GM19468 (cell line): ENCODE measurements around the gene UNG.

Source experiments
- ATAC-seq: cut with Tn5 transposase; IDR thresholded peaks from one replicate; pipeline ENCODE4 v1.9.1; 2021; ENCODE audit warnings: mild to moderate bottlenecking, moderate library complexity, moderate number of reproducible peaks; ENCODE audit not compliant: unreplicated experiment; ENCODE audit errors: extremely low read depth

UNG gene

DNA sequence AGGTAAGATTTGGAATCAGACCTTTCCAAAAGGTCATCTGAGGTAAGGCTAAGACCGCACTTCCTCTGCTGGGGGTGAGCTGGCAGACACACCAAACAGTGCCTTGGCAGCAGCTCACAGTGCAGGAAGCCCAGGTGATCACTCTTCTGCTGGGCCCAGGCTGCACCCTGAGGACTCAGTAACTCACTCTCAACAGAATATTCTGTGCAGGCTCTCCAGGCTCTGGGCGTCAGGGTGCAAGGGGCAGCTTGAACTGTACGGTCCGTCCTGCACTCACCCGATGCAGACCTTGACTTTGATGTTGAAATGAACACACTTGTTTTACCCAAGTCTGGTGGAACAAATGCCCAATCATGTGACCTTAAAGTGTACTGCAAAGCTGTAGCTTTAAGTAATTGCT is 10.1 kb upstream of the UNG start:
- ATAC-seq, result no peak

DNA sequence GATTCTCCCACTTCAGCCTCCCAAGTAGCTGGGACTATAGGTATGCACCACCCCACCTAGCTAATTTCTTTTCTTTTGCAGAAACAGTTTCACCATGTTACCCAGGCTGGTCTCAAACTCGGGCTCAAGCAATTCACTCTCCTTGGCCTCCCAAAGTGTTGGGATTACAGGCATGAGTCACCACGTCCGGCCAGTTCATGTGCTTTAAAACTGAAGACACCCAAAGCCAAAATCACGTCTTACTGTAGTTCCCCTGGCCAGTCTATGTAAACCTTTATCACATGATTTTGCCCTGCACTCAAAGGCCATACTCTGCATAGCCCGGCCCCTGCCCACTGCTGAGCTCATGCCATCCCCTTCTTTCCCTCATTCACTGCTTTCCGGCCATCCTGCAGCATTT is 8.6 kb upstream of the UNG start:
- ATAC-seq, result no peak

DNA sequence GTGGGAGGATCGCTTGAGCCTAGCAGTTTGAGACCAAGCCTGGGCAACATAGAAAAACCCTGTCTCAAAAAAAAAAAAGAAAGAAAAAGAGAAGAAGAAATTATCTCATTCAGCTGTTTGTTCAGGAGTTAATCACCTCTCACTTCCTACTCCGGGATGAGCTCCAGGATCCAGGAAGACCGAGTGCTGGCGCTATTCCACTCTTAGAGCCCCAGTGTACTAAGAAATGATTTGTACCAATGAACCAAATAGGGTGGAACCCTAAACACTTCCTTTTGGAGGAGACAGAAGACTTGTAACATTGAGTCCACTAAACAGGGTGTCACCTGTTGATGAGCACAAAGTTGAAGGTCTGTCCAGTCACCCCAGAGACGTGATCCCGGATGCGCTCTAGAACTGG is 7.7 kb upstream of the UNG start:
- no peak for ATAC-seq

DNA sequence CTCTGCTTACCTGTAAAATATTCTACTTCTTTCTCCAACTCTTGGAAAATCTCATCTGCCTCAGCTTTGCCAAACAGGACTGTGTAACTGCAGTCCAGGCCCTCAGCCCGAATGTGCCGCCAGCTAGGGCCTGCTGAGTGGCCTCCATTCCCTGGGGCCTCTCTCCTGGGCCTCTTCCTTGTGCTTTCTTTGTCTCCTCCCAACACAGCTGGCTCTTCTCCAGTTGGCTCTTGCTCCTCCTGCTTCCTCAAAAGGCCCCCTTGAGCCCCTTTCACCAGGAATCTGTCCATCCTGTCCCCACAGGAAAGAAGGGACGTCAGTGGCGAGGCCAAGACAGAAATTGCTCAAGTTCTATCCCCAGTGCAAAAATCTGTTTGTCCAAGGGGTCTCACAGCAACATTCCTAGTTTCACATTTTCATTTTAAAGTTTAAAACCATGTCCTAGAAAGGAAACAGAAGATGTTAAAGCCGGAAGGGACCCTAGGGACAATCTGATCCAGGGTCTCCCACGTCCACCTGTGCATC is 4.8 kb upstream of the UNG start:
- ATAC-seq, result no peak

DNA sequence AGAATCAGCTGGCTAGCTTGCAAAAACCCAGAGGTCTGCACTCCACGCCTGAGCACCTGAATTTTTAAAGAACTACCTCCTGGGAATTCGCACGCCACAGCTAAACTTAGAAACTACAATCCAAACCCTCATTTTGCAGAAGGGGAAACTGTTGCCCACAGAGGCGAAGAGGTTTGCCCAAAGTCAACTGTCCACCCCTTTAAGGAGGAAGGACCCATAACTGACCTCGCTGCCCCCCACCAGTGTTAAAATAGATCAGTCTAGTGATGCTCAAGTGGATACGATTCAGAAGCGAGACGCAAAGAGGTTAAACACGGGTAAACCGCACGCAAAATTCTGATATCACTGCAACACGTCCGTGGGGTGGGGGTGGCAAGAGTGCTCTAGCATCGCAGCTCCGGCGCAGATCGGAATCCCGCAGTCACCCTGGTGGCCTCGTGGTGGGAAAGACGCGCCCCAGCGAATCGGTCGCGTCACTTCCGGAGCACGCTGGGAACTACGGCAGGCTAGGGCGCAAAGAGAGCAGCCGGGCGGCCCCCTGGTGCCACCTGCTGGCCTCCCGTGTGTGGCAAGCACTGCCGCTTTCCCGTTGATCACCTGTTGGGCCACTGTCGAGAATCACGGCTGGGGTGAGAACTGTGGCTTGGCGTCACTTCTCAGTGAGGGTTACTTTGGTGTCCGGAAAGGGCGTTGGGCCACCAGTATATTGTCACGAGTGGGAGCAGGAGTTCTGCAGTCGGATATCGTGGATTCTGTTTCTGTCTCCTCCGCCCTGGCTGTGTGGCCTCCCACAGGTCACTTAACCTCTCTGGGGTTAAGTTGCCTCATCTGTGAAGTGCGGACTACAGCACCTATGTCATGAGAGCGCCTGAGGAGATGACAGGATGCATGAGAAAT is 4.1 kb upstream of the UNG start, which contains the start of gene ALKBH2:
Gene ALKBH2 (minus strand): TSS at position 451 of the 897 bp plus-strand sequence. CDS start 686 bp downstream, outside the sequence.
- ATAC-seq, result peak; percentile 73

- ATAC-seq, result no peak
These were observed 310 bp upstream of the UNG start for GRCh38 chr12:109097140-109097434.

GRCh38 chr12:109098183-109098604 is 797 bp downstream of the UNG start:
- ATAC-seq, result no peak

DNA sequence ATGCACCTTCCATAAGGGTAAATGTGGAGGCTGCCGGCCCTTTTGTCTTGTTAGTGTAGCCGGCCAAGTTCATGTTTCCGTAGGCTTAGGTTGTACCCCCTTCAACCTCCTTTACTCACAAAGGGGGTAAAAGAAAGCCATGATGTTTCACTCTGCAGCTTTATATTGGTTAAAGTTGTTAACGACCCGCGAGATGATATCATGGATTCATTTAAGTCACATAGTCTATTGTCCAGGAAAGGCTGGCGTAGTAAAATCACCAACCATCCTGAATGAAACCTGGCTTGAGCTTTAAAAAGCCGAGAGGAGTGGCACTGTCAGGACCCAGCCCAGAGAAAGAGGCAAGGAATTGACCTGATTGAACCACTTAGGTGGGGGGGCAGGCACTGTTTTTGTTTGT is 1.3 kb downstream of the UNG start:
- ATAC-seq, result no peak

DNA sequence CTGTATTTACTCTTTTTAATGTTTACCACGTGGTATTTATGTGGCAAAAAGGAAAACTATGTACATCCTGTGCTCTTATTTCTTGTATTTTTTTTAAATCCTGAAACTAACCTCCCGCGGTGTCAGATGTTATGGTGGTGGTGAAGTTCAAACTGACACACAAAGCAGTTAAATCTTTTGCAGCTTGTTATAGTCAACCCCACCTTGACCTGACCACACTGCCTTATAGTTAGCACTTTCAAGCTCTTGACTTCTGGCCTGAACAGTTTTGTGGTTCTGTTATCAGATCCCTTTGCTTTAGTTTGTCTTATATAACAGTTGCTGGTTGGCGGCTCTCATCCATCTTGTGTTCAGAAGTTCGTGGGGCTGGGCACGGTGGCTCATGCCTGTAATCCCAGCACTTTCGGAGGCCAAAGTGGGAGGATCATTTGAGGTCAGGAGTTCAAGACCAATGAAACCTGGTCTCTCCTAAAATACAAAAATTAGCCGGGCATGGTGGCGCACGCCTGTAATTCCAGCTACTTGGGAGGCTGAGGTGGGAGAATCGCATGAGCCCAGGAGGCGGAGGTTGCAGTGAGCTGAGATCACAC is 2.1 kb downstream of the UNG start:
- no peak for ATAC-seq

DNA sequence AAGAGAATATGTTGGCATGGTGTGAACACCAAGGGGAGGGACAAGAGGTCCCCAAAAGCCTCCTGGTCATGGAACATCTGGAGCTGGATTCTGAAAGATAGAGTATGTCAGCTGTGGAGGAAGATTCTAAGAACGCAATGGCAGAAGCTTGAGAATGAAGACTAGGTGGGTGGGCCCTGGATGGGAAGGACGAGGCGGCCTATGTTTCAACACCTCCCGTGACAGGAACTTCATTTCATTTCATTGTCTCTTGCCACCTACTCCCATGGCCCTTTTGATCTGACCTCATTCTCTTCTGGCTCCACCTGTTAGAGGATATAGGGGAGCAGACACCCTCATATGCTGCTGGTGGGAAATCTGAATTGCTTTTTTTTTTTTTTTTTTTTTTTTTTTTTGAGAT is 3.3 kb downstream of the UNG start:
- no peak for ATAC-seq

GRCh38 chr12:109102491-109102890 is 5.1 kb downstream of the UNG start:
- ATAC-seq, result no peak

- ATAC-seq, result no peak
These were observed 7.8 kb downstream of the UNG start for GRCh38 chr12:109105176-109105575.

DNA sequence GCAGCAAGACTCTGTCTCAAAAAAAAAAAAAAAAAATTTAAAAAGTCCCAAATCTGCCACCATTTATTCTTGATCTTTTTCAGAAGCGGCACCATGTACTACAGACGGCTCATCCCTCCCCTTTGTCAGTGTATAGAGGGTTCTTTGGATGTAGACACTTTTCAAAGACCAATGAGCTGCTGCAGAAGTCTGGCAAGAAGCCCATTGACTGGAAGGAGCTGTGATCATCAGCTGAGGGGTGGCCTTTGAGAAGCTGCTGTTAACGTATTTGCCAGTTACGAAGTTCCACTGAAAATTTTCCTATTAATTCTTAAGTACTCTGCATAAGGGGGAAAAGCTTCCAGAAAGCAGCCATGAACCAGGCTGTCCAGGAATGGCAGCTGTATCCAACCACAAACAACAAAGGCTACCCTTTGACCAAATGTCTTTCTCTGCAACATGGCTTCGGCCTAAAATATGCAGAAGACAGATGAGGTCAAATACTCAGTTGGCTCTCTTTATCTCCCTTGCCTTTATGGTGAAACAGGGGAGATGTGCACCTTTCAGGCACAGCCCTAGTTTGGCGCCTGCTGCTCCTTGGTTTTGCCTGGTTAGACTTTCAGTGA is 12.5 kb downstream of the UNG start:
- no peak for ATAC-seq

- ATAC-seq, result no peak
These were observed 13.6 kb downstream of the UNG start for GRCh38 chr12:109110988-109111495.

- ATAC-seq, result no peak
These were observed 15.5 kb downstream of the UNG start for GRCh38 chr12:109112720-109113465.

GRCh38 chr12:109113661-109114321 is 16.4 kb downstream of the UNG start:
- ATAC-seq, result no peak

DNA sequence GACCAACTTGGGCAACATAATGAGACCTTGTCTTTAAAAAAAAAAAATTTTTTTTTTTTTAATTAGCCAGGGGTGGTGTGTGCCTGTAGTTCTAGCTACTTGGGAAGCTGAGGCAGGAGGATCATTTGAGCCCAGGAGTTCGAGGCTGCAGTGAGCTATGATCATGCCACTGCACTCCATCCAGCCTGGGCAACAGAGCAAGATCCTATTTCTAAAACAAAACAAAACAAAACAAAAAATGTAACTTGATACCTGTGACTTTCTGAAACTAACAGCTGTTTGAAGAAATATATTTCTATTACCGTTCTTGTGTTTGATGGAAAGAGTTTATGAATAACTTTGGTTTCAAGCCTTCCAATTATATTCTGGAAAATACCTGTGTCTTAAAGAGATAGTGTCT is 17.2 kb downstream of the UNG start:
- ATAC-seq, result no peak

DNA sequence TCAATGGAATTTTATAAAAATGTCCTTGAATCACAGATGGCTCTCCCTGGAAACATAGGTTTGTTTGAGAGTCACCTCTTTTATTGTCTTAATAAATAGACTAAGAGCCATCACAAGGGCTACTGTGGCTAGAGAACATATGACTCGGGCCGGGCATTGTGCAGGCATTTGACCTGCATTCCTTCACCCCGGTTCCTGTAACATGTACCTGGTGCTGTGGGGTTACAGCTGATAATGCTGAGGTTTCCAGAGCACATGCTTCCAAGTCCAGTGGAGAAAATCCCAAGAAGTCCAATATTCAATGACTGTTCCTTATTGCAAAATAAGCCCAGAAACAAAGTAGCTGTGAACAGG is 18.0 kb downstream of the UNG start:
- ATAC-seq, result no peak

DNA sequence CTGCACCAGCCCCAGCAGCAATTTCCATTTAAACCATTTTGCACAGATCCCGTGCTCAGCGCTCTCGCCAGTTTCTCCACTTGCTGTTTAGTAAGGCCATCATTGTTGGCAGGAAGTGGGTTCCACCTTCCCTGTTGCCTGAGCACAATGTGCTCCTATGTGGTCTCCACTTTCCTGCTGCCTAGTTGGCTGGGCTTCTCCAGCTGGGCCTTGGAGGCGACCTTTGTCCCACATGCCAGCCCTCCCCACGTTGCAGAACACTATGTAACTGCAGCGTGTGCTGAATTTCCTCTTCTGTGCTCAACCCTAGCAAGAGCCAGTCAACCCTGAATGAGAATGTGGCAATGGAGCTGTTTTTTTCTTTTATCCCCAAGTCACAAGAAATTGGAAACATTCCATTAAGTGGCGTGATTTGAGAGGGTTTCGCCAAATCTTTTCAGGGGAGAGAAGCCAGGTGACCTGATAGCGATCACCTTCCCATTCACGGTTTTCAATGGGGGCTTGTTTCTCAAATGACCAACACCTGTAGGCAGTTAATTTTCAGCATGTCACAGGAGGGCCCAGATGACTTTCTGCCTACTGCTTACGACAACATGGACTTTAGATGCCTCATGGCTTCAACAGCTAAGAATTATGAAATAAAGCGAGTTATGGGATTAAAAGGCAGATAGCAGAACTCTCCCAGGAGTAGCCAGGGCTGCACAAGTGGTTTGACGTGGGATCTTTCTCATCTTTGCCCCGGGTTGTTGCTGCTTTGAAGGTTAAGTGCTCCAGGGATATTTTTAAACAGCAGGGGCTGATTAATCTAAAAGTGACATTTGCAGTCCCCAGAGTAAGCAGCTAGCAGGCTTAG is 18.6 kb downstream of the UNG start, which contains the start of gene ACACB:
Gene ACACB (plus strand): TSS at position 830 of the 853 bp plus-strand sequence. CDS start 22,819 bp downstream, outside the sequence.
- ATAC-seq, result no peak
